HG03039 (cell line): ENCODE measurements around the gene KDM4C.
"Not testable (repeated sequence)": the region's sequence is repeated elsewhere in the genome, so short reads cannot be mapped to it uniquely, and the experiment has no call there.

ENCODE experiments used
- ATAC-seq: cut with Tn5 transposase; IDR thresholded peaks from one replicate; pipeline ENCODE4 v1.9.1; 2021; ENCODE audit warnings: mild to moderate bottlenecking, moderate library complexity; ENCODE audit not compliant: unreplicated experiment

Gene KDM4C

GRCh38 chr9:6802926-6803325 is 45.2 kb downstream of the KDM4C start:
- ATAC-seq: no peak

GRCh38 chr9:6805532-6805931 is 47.8 kb downstream of the KDM4C start:
- no peak for ATAC-seq

GRCh38 chr9:6806318-6806717 is 48.5 kb downstream of the KDM4C start:
- ATAC-seq: not testable (repeated sequence)

- ATAC-seq: not testable (repeated sequence)
Observed at GRCh38 chr9:6807669-6808068, 49.9 kb downstream of the KDM4C start.

GRCh38 chr9:6811436-6811835 is 53.7 kb downstream of the KDM4C start:
- ATAC-seq: no peak

- ATAC-seq: no peak
Observed at GRCh38 chr9:6816581-6816980, 58.8 kb downstream of the KDM4C start.

GRCh38 chr9:6818292-6818922 is 60.6 kb downstream of the KDM4C start:
- no peak for ATAC-seq

GRCh38 chr9:6819112-6819511 is 61.3 kb downstream of the KDM4C start:
- no peak for ATAC-seq

- ATAC-seq: no peak
Observed at GRCh38 chr9:6819529-6819928, 61.8 kb downstream of the KDM4C start.

GRCh38 chr9:6822696-6823095 is 64.9 kb downstream of the KDM4C start:
- ATAC-seq: no peak

GRCh38 chr9:6827439-6828145 is 69.8 kb downstream of the KDM4C start:
- ATAC-seq: no peak

- ATAC-seq: no peak
Observed at GRCh38 chr9:6829027-6829426, 71.3 kb downstream of the KDM4C start.

- ATAC-seq: no peak
Observed at GRCh38 chr9:6829536-6829935, 71.8 kb downstream of the KDM4C start.

- ATAC-seq: no peak
Observed at GRCh38 chr9:6833518-6834192, 75.9 kb downstream of the KDM4C start.

GRCh38 chr9:6834306-6834705 is 76.5 kb downstream of the KDM4C start:
- ATAC-seq: no peak

GRCh38 chr9:6838158-6838557 is 80.4 kb downstream of the KDM4C start:
- no peak for ATAC-seq

- ATAC-seq: no peak
Observed at GRCh38 chr9:6842584-6842947, 84.8 kb downstream of the KDM4C start.

- ATAC-seq: no peak
Observed at GRCh38 chr9:6843742-6844141, 86.0 kb downstream of the KDM4C start.

- no peak for ATAC-seq
Observed at GRCh38 chr9:6844267-6844666, 86.5 kb downstream of the KDM4C start.

- no peak for ATAC-seq
Observed at GRCh38 chr9:6845128-6845826, 87.5 kb downstream of the KDM4C start.

- no peak for ATAC-seq
Observed at GRCh38 chr9:6845880-6846279, 88.1 kb downstream of the KDM4C start.
